Measurements from ENCODE around the gene ACOD1.

The ACOD1 gene

DNA sequence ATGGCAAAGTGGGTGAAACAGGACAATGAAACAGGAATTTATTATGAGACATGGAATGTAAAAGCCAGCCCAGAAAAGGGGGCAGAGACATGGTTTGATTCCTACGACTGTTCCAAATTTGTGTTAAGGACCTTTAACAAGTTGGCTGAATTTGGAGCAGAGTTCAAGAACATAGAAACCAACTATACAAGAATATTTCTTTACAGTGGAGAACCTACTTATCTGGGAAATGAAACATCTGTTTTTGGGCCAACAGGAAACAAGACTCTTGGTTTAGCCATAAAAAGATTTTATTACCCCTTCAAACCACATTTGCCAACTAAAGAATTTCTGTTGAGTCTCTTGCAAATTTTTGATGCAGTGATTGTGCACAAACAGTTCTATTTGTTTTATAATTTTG, 52.2 kb downstream of the ACOD1 start:
- Histone ChIP-seq H3K27me3 (ENCODE audit: insufficient read depth, insufficient read length) (no peaks in the 10 kb centered on the region), H3K4me1 (ENCODE audit: insufficient read depth, insufficient read length) (no peaks in the 10 kb centered on the region), H3K4me3 (ENCODE audit: insufficient read length, low read depth) (no peak overlapping the region), H3K9me3 (ENCODE audit: insufficient read depth, low read length) (no peaks in the 10 kb centered on the region), H3K36me3 (ENCODE audit: insufficient read depth, insufficient read length, low read length) (peaks cover 22% of the 10 kb centered on the region), H3K9ac (ENCODE audit: insufficient read length, low read depth) (no peak overlapping the region)
- TF ChIP-seq ZNF274 (IDR thresholded peaks at IDR 0.05; ENCODE audit: low read depth, low read length) (no peak), SUZ12 (IDR thresholded peaks at IDR 0.05; ENCODE audit: extremely low read depth, insufficient read depth, insufficient read length) (no peak), YY1 (IDR thresholded peaks at IDR 0.05; ENCODE audit: insufficient read depth, insufficient read length) (no peak)
- no peak for DNase-seq (ENCODE audit: low read depth, low spot score)

DNA sequence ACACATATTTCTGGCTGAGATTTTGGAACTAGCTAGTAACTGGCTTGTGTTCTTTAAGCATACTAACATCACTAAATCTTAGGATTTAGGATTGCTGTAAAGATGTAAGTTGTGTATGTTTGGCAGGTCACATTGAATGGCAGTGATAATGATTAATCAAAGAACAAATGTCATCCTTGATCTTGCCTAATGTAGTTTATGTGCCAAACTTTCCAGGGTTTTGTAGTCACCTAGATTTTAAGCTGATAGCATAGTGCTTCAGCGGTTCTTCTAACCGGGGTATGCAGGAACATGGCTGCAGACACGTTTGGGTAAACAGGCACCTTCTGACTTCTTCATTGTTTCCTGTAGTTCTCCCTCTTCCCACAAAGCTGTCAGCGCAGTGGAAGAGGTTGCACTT, 53.2 kb downstream of the ACOD1 start:
- Histone ChIP-seq H3K27me3 (ENCODE audit: insufficient read depth, insufficient read length) (no peaks in the 10 kb centered on the region), H3K4me1 (ENCODE audit: insufficient read depth, insufficient read length) (no peaks in the 10 kb centered on the region), H3K9ac (ENCODE audit: insufficient read length, low read depth) (no peak overlapping the region), H3K4me3 (ENCODE audit: insufficient read length, low read depth) (no peak overlapping the region), H3K9me3 (ENCODE audit: insufficient read depth, low read length) (no peaks in the 10 kb centered on the region), H3K36me3 (ENCODE audit: insufficient read depth, insufficient read length, low read length) (peaks cover 18% of the 10 kb centered on the region)
- no peak for TF ChIP-seq YY1 (IDR thresholded peaks at IDR 0.05; ENCODE audit: insufficient read depth, insufficient read length)
- no peak for TF ChIP-seq ZNF274 (IDR thresholded peaks at IDR 0.05; ENCODE audit: low read depth, low read length)
- no peak for TF ChIP-seq SUZ12 (IDR thresholded peaks at IDR 0.05; ENCODE audit: extremely low read depth, insufficient read depth, insufficient read length)
- DNase-seq (ENCODE audit: low read depth, low spot score): no peak

DNA sequence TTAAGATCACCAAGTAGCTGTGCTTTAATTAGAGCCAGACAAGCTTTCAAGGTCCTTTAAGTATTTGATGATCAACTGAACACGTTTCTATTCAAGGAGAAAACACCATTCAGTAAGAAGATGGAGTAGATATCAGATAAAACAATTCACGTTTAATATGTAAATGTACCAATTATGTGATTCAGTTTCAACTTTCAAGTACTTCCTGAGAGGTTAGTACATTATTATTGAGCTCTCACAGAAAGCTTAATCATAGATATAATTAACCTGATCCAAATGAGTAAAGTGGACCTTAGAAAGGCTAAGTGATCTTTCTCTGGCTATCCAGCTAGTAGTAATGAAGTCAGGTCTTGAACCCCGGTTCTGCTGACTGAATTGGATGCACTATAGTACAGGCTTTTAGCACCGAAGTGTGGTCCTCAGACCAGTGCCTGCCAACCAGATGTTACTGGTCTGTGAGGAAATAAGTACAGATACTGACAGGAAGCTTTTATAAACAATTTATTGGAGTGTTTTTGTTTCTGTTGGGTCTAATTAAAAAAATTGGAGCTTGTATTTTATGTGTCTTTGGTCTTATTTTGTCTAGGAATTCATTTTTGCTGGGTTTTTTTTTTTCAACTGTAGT, 53.8 kb downstream of the ACOD1 start:
- peaks cover 22% of the 10 kb centered on the region for H3K36me3 ChIP-seq (ENCODE audit: insufficient read depth, insufficient read length, low read length)
- no peak overlapping the region for H3K9ac ChIP-seq (ENCODE audit: insufficient read length, low read depth)
- DNase-seq (ENCODE audit: low read depth, low spot score): no peak
- TF ChIP-seq SUZ12 (IDR thresholded peaks at IDR 0.05; ENCODE audit: extremely low read depth, insufficient read depth, insufficient read length): no peak
- no peak for TF ChIP-seq ZNF274 (IDR thresholded peaks at IDR 0.05; ENCODE audit: low read depth, low read length)
- TF ChIP-seq YY1 (IDR thresholded peaks at IDR 0.05; ENCODE audit: insufficient read depth, insufficient read length): no peak
- no peaks in the 10 kb centered on the region for H3K4me1 ChIP-seq (ENCODE audit: insufficient read depth, insufficient read length)
- H3K9me3 ChIP-seq (ENCODE audit: insufficient read depth, low read length): no peaks in the 10 kb centered on the region
- H3K27me3 ChIP-seq (ENCODE audit: insufficient read depth, insufficient read length): no peaks in the 10 kb centered on the region
- no peak overlapping the region for H3K4me3 ChIP-seq (ENCODE audit: insufficient read length, low read depth)

DNA sequence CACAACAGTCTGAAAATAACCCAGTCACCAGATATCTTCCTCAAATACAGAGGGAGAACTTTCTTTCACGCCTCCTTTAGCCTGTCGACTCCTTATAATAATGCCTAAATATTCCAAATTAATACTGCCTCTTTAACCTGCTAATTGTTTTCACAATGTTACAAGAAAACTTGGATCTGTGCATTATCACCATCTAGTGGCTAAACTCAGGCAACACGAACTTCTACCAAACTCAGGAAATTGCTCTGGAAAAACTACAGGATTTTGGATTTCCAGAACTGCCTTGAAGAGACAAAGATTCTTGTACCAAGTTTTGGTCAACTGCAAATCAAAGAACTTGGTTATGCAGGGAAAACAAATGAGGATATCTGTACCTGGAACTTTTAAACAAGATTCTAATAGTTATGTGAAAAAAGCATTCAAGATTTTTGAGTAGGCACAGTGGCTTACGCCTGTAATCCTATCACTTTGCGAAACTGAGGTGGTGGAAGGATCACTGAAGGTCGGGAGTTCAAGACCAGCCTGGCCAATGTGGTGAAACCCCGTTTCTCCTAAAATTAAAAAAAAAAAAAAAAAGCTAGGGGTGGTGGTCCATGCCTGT, 54.4 kb downstream of the ACOD1 start:
- no peaks in the 10 kb centered on the region for H3K9me3 ChIP-seq (ENCODE audit: insufficient read depth, low read length)
- TF ChIP-seq YY1 (IDR thresholded peaks at IDR 0.05; ENCODE audit: insufficient read depth, insufficient read length): no peak
- no peak for TF ChIP-seq ZNF274 (IDR thresholded peaks at IDR 0.05; ENCODE audit: low read depth, low read length)
- no peak for TF ChIP-seq SUZ12 (IDR thresholded peaks at IDR 0.05; ENCODE audit: extremely low read depth, insufficient read depth, insufficient read length)
- H3K36me3 ChIP-seq (ENCODE audit: insufficient read depth, insufficient read length, low read length): peaks cover 28% of the 10 kb centered on the region
- H3K4me3 ChIP-seq (ENCODE audit: insufficient read length, low read depth): no peak overlapping the region
- no peaks in the 10 kb centered on the region for H3K4me1 ChIP-seq (ENCODE audit: insufficient read depth, insufficient read length)
- no peaks in the 10 kb centered on the region for H3K27me3 ChIP-seq (ENCODE audit: insufficient read depth, insufficient read length)
- DNase-seq (ENCODE audit: low read depth, low spot score): no peak
- H3K9ac ChIP-seq (ENCODE audit: insufficient read length, low read depth): no peak overlapping the region
